Stimulated activated CD8-positive, alpha-beta memory T cell treated with anti-CD3 and anti-CD28 coated beads, Interleukin-12 subunit alpha, Interleukin-12 subunit beta, amount 100 ng/mL, for 24 hours (primary cell): ENCODE data around the gene PTP4A1.

Experiments used
- DNase-seq: peaks from one replicate; pipeline ENCODE4 v3.0.0-alpha.2; 2020; ENCODE audit errors: extremely low read depth

Gene PTP4A1

GRCh38 chr6:63556369-63556768 is 15.9 kb upstream of the PTP4A1 start:
- DNase-seq = no peak

GRCh38 chr6:63558278-63558677 is 14.0 kb upstream of the PTP4A1 start:
- no peak for DNase-seq

- no peak for DNase-seq
Observed at GRCh38 chr6:63560801-63561287, 11.4 kb upstream of the PTP4A1 start.

GRCh38 chr6:63561288-63561687 is 11.0 kb upstream of the PTP4A1 start:
- no peak for DNase-seq

- no peak for DNase-seq
Observed at GRCh38 chr6:63563235-63563634, 9.0 kb upstream of the PTP4A1 start.

- DNase-seq = no peak
Observed at GRCh38 chr6:63565058-63565726, 7.1 kb upstream of the PTP4A1 start.

- DNase-seq = no peak
Observed at GRCh38 chr6:63565727-63566596, 6.3 kb upstream of the PTP4A1 start.

- DNase-seq = no peak
Observed at GRCh38 chr6:63567966-63568365, 4.3 kb upstream of the PTP4A1 start.

- no peak for DNase-seq
Observed at GRCh38 chr6:63571361-63572043, 778 bp upstream of the PTP4A1 start.

- DNase-seq = no peak
Observed at GRCh38 chr6:63572747-63573075, 431 bp downstream of the PTP4A1 start.

GRCh38 chr6:63573076-63573898 is 1.0 kb downstream of the PTP4A1 start:
- no peak for DNase-seq

GRCh38 chr6:63573899-63574553 is 1.7 kb downstream of the PTP4A1 start:
- no peak for DNase-seq

GRCh38 chr6:63574554-63574900 is 2.2 kb downstream of the PTP4A1 start:
- DNase-seq = no peak

GRCh38 chr6:63576147-63576772 is 4.0 kb downstream of the PTP4A1 start:
- DNase-seq = no peak

- DNase-seq = no peak
Observed at GRCh38 chr6:63576985-63577712, 4.9 kb downstream of the PTP4A1 start.

GRCh38 chr6:63578757-63579156 is 6.5 kb downstream of the PTP4A1 start:
- no peak for DNase-seq

GRCh38 chr6:63579937-63580703 is 7.8 kb downstream of the PTP4A1 start:
- DNase-seq = no peak

GRCh38 chr6:63580704-63580961 is 8.4 kb downstream of the PTP4A1 start:
- no peak for DNase-seq

- no peak for DNase-seq
Observed at GRCh38 chr6:63581355-63582013, 9.2 kb downstream of the PTP4A1 start.
